CD4-positive, alpha-beta memory T cell (primary cell): ENCODE data around the gene PRR19. TPM values are rescaled to one million over a fixed set of nuclear protein-coding genes. Genes with fewer than 3 reads are reported as not detected.

Source experiments
- CTCF ChIA-PET: fragments of 350-600 bp; sonication (Branson Sonifier 250); formaldehyde crosslinking; loops from one replicate; lab custom pipeline; 2021; ENCODE audit warnings: inconsistent platforms; ENCODE audit not compliant: partially characterized antibody; lab: Charles Lee
- POLR2A ChIA-PET: fragments of 350-600 bp; sonication (Branson Sonifier 250); formaldehyde crosslinking; loops from one replicate; lab custom pipeline; 2021; ENCODE audit not compliant: partially characterized antibody; lab: Charles Lee
- DNase-seq, 5 donors: peaks; one replicate each; pipeline versions ENCODE4 v3.0.0 to v3.0.0-alpha.2; 2020 to 2022; ENCODE audit warnings: mixed read lengths in 1 of 5
- H3K27ac ChIP-seq: one replicate; pipeline ENCODE4 v1.7.0; 2013; ENCODE audit warnings: low read depth, low read length
- H3K27me3 ChIP-seq: 2 replicates; pipeline ENCODE4 v1.7.0; 2013; ENCODE audit warnings: mild to moderate bottlenecking, low read length, moderate library complexity; ENCODE audit not compliant: insufficient read depth
- H3K36me3 ChIP-seq: 2 replicates; pipeline ENCODE4 v1.7.0; 2013; ENCODE audit warnings: mild to moderate bottlenecking, low read length, moderate library complexity; ENCODE audit not compliant: insufficient read depth
- H3K4me1 ChIP-seq: 2 replicates; pipeline ENCODE4 v1.7.0; 2013; ENCODE audit warnings: mild to moderate bottlenecking, low read length, moderate library complexity; ENCODE audit not compliant: insufficient read depth
- H3K4me3 ChIP-seq, 2 donors: one replicate each; pipeline ENCODE4 v1.7.0; 2013; ENCODE audit warnings: low read length in 2 of 2, mild to moderate bottlenecking in 1 of 2
- H3K9me3 ChIP-seq, 2 donors: one replicate each; pipeline ENCODE4 v1.7.0; 2013; ENCODE audit warnings: low read length in 2 of 2, control low read depth in 1 of 2; ENCODE audit not compliant: control insufficient read depth in 1 of 2
- H3K27ac Mint-ChIP-seq, 7 donors: one replicate each; pipeline ENCODE4 v1.8.0; 2020 to 2021; ENCODE audit warnings: mixed read lengths in 7 of 7, mild to moderate bottlenecking in 6 of 7, inconsistent platforms in 3 of 7, moderate library complexity in 3 of 7
- H3K27me3 Mint-ChIP-seq, 2 donors: one replicate each; pipeline ENCODE4 v1.8.0; 2020 to 2021; ENCODE audit warnings: mixed read lengths in 2 of 2
- H3K36me3 Mint-ChIP-seq, 2 donors: one replicate each; pipeline ENCODE4 v1.8.0; 2020 to 2021; ENCODE audit warnings: mixed read lengths in 2 of 2, inconsistent platforms in 1 of 2, mild to moderate bottlenecking in 1 of 2
- H3K4me1 Mint-ChIP-seq, 4 donors: one replicate each; pipeline ENCODE4 v1.8.0; 2020 to 2021; ENCODE audit warnings: mixed read lengths in 4 of 4, mild to moderate bottlenecking in 1 of 4
- H3K4me3 Mint-ChIP-seq, 8 donors: one replicate each; pipeline ENCODE4 v1.8.0; 2020 to 2021; ENCODE audit warnings: mixed read lengths in 8 of 8, mild to moderate bottlenecking in 7 of 8, moderate library complexity in 6 of 8, inconsistent platforms in 3 of 8
- H3K9me3 Mint-ChIP-seq, 8 donors: one replicate each; pipeline ENCODE4 v1.8.0; 2020 to 2021; ENCODE audit warnings: mixed read lengths in 8 of 8, mild to moderate bottlenecking in 5 of 8, inconsistent platforms in 3 of 8, moderate library complexity in 1 of 8
- intact Hi-C: fragments of 100-400 bp; cut with micrococcal nuclease; formaldehyde crosslinking; loops from one replicate; pipeline ENCODE4 v1.15.1; 2023
- polyA plus RNA-seq, 2 donors: library from polyadenylated mRNA; unstranded; fragments of 300-500 nt; fragmentation: Illumina TruSeq; gene quantifications; one replicate each; pipeline ENCODE4 v1.2.3, GENCODE V29; 2021
- total RNA-seq, 2 experiments: library from RNA; stranded (reverse); gene quantifications; one replicate each; pipeline ENCODE4 v1.2.3, GENCODE V29; 2021

Gene PRR19
- total and polyA plus RNA-seq, 4 experiments from 2014 or later: 0.28 to 0.85 (median 0.56) TPM

- Mint-ChIP-seq H3K27ac (no peak overlapping the region), H3K36me3 (peaks cover 0 to 9% of the 10 kb centered on the region in 2 donors), H3K9me3 (no peaks in the 10 kb centered on the region), H3K4me3 (no peak overlapping the region), H3K4me1 (peaks cover 0 to 27% (median 26%) of the 10 kb centered on the region in 4 donors), H3K27me3 (no peaks in the 10 kb centered on the region)
- intact Hi-C loops: loop anchor here (1.0 to 5.0 kb wide), 6 partner anchors 13 to 154 kb away; partner anchors contain the start of genes DEDD2, ERF, MEGF8 and POU2F2
- Histone ChIP-seq H3K4me1 (peaks cover 33% of the 10 kb centered on the region), H3K36me3 (peaks cover 4% of the 10 kb centered on the region), H3K27ac (peak overlapping the region; percentile 99), H3K4me3 (peak overlapping the region; percentile 83 to 96), H3K9me3 (no peaks in the 10 kb centered on the region), H3K27me3 (no peaks in the 10 kb centered on the region)
- CTCF ChIA-PET: interaction anchor here (0.6 kb wide), 1 partner anchor 28 kb away, joined by 3 read pairs; no protein-coding TSS in a partner anchor
- POLR2A ChIA-PET: interaction anchor here (0.6 to 8.1 kb wide), 7 partner anchors 12 to 145 kb away, joined by 3 to 131 read pairs (median 5); partner anchors contain the start of genes ERF and GSK3A
- peak in 4 of 5 donors; percentile 100 for DNase-seq
These were observed 33.7 kb upstream of the PRR19 start for GRCh38 chr19:42268142-42268703.

- peak within 1 kb of the TSS; percentile 83 to 96 for H3K4me3 ChIP-seq
- Mint-ChIP-seq H3K27ac (peak within 1 kb of the TSS in 4 of 7 donors; percentile 96 to 99 (median 98)), H3K27me3 (no peaks in the 10 kb centered on the region), H3K4me3 (peak within 1 kb of the TSS in 4 of 8 donors; percentile 89 to 94 (median 92)), H3K9me3 (no peaks in the 10 kb centered on the region), H3K4me1 (peaks cover 0 to 29% (median 26%) of the 10 kb centered on the region in 4 donors), H3K36me3 (peaks cover 0 to 9% of the 10 kb centered on the region in 2 donors)
- DNase-seq: peak; percentile 100
- no peaks in the 10 kb centered on the region for H3K27me3 ChIP-seq
- no peaks in the 10 kb centered on the region for H3K9me3 ChIP-seq
- H3K36me3 ChIP-seq: peaks cover 11% of the 10 kb centered on the region
- peaks cover 33% of the 10 kb centered on the region for H3K4me1 ChIP-seq
- intact Hi-C loops: loop anchor here (1.0 to 5.0 kb wide), 7 partner anchors 14 to 153 kb away; partner anchors contain the start of genes DEDD2, ERF, MEGF8 and POU2F2
- CTCF ChIA-PET: interaction anchor here (1.1 to 2.7 kb wide), 3 partner anchors 11 to 159 kb away, joined by 3 to 35 read pairs (median 5); no protein-coding TSS in a partner anchor
- POLR2A ChIA-PET: interaction anchor here (0.9 to 8.1 kb wide), 7 partner anchors 13 to 146 kb away, joined by 3 to 131 read pairs (median 8); partner anchors contain the start of genes ERF and GSK3A
- peak within 1 kb of the TSS; percentile 99 for H3K27ac ChIP-seq
These were observed 33.0 kb upstream of the PRR19 start, which contains the start of gene CIC for GRCh38 chr19:42268704-42269477. TSS of gene CIC (plus strand) at chr19:42269252. CDS start at chr19:42271784, 2,532 bp downstream.

- ChIA-PET POLR2A (interaction anchor here (0.8 to 8.1 kb wide), 12 partner anchors 12 to 147 kb away, joined by 3 to 131 read pairs (median 5); partner anchors contain the start of genes ERF and GSK3A), CTCF (interaction anchor here (0.9 to 2.7 kb wide), 8 partner anchors 10 to 160 kb away, joined by 3 to 35 read pairs (median 4); partner anchors contain the start of gene GSK3A)
- Histone ChIP-seq H3K9me3 (no peaks in the 10 kb centered on the region), H3K4me1 (peaks cover 37% of the 10 kb centered on the region), H3K27ac (peak overlapping the region; percentile 93), H3K4me3 (peak overlapping the region; percentile 65 to 76), H3K27me3 (no peaks in the 10 kb centered on the region), H3K36me3 (peaks cover 13% of the 10 kb centered on the region)
- intact Hi-C loops: loop anchor here (1.0 to 5.0 kb wide), 2 partner anchors 14 to 153 kb away; no protein-coding TSS in a partner anchor
- Mint-ChIP-seq H3K36me3 (peaks cover under 1 to 11% of the 10 kb centered on the region in 2 donors), H3K27ac (peak overlapping the region in 4 of 7 donors; percentile 96 to 99 (median 98)), H3K27me3 (no peaks in the 10 kb centered on the region), H3K4me1 (peaks cover 3 to 31% (median 28%) of the 10 kb centered on the region in 4 donors), H3K4me3 (peak overlapping the region in 4 of 8 donors; percentile 89 to 94 (median 92)), H3K9me3 (no peaks in the 10 kb centered on the region)
- peak in 1 of 5 donors; percentile 57 for DNase-seq
These were observed 32.2 kb upstream of the PRR19 start for GRCh38 chr19:42269478-42270345.

- Histone ChIP-seq H3K27ac (peak overlapping the region; percentile 93), H3K4me1 (peaks cover 38% of the 10 kb centered on the region), H3K9me3 (no peaks in the 10 kb centered on the region), H3K36me3 (peaks cover 13% of the 10 kb centered on the region), H3K27me3 (no peaks in the 10 kb centered on the region), H3K4me3 (peak overlapping the region; percentile 65 to 76)
- peaks cover 9 to 35% (median 34%) of the 10 kb centered on the region in 4 donors for H3K4me1 Mint-ChIP-seq
- no peaks in the 10 kb centered on the region for H3K27me3 Mint-ChIP-seq
- ChIA-PET CTCF (interaction anchor here (0.9 to 2.7 kb wide), 9 partner anchors 9 to 162 kb away, joined by 3 to 35 read pairs (median 4); partner anchors contain the start of gene GSK3A), POLR2A (interaction anchor here (0.7 to 8.1 kb wide), 10 partner anchors 12 to 138 kb away, joined by 3 to 131 read pairs (median 5); partner anchors contain the start of genes ERF and GSK3A)
- intact Hi-C loops: no loop called here
- no peaks in the 10 kb centered on the region for H3K9me3 Mint-ChIP-seq
- H3K4me3 Mint-ChIP-seq: peak overlapping the region in 4 of 8 donors; percentile 89 to 94 (median 92)
- peak; percentile 72 to 92 (median 78) for DNase-seq
- H3K27ac Mint-ChIP-seq: peak overlapping the region in 4 of 7 donors; percentile 96 to 99 (median 98)
- H3K36me3 Mint-ChIP-seq: peaks cover 6 to 16% of the 10 kb centered on the region in 2 donors
These were observed 31.4 kb upstream of the PRR19 start for GRCh38 chr19:42270346-42271044.

- Mint-ChIP-seq H3K27ac (peak overlapping the region in 5 of 7 donors; percentile 71 to 96 (median 87)), H3K4me3 (peak overlapping the region in 4 of 8 donors; percentile 21 to 94 (median 70)), H3K9me3 (no peaks in the 10 kb centered on the region), H3K36me3 (peaks cover 6 to 17% of the 10 kb centered on the region in 2 donors), H3K27me3 (no peaks in the 10 kb centered on the region), H3K4me1 (peaks cover 14 to 40% (median 37%) of the 10 kb centered on the region in 4 donors)
- CTCF ChIA-PET: interaction anchor here (1.1 to 2.7 kb wide), 5 partner anchors 8 to 162 kb away, joined by 3 to 35 read pairs (median 4); partner anchors contain the start of gene GSK3A
- H3K4me3 ChIP-seq: peak overlapping the region; percentile 11 to 76
- DNase-seq: no peak
- H3K4me1 ChIP-seq: peaks cover 41% of the 10 kb centered on the region
- intact Hi-C loops: no loop called here
- H3K27ac ChIP-seq: peak overlapping the region; percentile 93
- POLR2A ChIA-PET: interaction anchor here (0.7 to 8.1 kb wide), 8 partner anchors 11 to 138 kb away, joined by 3 to 131 read pairs (median 6); partner anchors contain the start of genes ERF and GSK3A
- H3K9me3 ChIP-seq: no peaks in the 10 kb centered on the region
- H3K27me3 ChIP-seq: no peaks in the 10 kb centered on the region
- peaks cover 13% of the 10 kb centered on the region for H3K36me3 ChIP-seq
These were observed 30.9 kb upstream of the PRR19 start for GRCh38 chr19:42271045-42271419.
